Thymus (tissue), 11 donors: Measurements from ENCODE around the gene PROCA1. TPM values are rescaled to one million over a fixed set of nuclear protein-coding genes. Genes with fewer than 3 reads are reported as not detected.

Experiments used
- DNase-seq, 9 donors: peaks; one replicate each; pipeline ENCODE4 v3.0.0-alpha.2; 2013; ENCODE audit warnings: low spot score in 9 of 9, low read depth in 6 of 9, missing footprints in 1 of 9
- H3K27ac ChIP-seq, 2 donors: one replicate each; pipeline ENCODE4 v1.5.1; 2013; ENCODE audit warnings: control low read depth in 1 of 2, low read depth in 1 of 2, low read length in 1 of 2, mild to moderate bottlenecking in 1 of 2, moderate library complexity in 1 of 2
- H3K27me3 ChIP-seq, 2 donors: one replicate each; pipeline ENCODE4 v1.5.1; 2013; ENCODE audit warnings: low read length in 1 of 2; ENCODE audit not compliant: control insufficient read depth in 2 of 2, insufficient read depth in 1 of 2
- H3K36me3 ChIP-seq, 2 donors: one replicate each; pipeline ENCODE4 v1.5.1; 2013; ENCODE audit warnings: low read length in 1 of 2, mild to moderate bottlenecking in 1 of 2, moderate library complexity in 1 of 2; ENCODE audit not compliant: control insufficient read depth in 2 of 2, insufficient read depth in 2 of 2
- H3K4me1 ChIP-seq, 2 donors: one replicate each; pipeline ENCODE4 v1.5.1; 2013; ENCODE audit warnings: low read length in 2 of 2; ENCODE audit not compliant: control insufficient read depth in 2 of 2, insufficient read depth in 2 of 2
- H3K4me3 ChIP-seq, 2 donors: one replicate each; pipeline ENCODE4 v1.5.1; 2013; ENCODE audit warnings: low read length in 2 of 2, control low read depth in 1 of 2, mild to moderate bottlenecking in 1 of 2
- H3K9me3 ChIP-seq, 2 donors: one replicate each; pipeline ENCODE4 v1.5.1; 2013; ENCODE audit warnings: low read length in 1 of 2, mild to moderate bottlenecking in 1 of 2; ENCODE audit not compliant: control insufficient read depth in 2 of 2, insufficient read depth in 1 of 2
- WGBS: extraction: QIAGEN DNeasy Blood & Tissue Kit; methylation state at CpG from one replicate; pipeline ENCODE4 v1.1.7; 2013; 5-methylcytosine and 5-hydroxymethylcytosine counted together
- polyA plus RNA-seq: library from polyadenylated mRNA; stranded (reverse); fragments of 200-250 nt; gene quantifications from one replicate; pipeline ENCODE4 v1.2.3, GENCODE V29; 2013
- total RNA-seq: library from RNA; stranded (reverse); fragments of 120-200 nt; gene quantifications from one replicate; pipeline ENCODE4 v1.2.4, GENCODE V29; 2013
- donor health status: healthy.

The PROCA1 gene
- total and polyA plus RNA-seq, 2 donors, result 1.0 to 11.3 TPM

DNA sequence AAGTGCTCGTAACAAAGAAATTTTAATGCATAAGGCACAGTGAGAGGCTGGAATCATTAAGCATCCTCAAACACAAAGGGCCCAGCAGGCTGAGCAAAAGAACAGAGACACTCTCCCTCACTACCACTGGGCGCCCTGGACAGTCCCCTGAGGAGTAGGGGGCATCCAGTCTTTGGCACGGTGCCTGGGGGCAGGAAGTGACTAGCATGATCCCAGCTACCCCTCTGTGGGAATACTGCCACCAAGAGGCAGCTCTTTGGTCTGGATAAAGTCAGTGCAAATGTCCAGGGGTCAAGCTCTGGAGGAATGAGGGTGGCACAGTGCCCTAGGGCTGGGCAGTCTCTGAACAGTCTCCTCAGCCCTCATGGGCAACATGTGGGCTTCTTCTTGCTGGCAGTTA lies 2.6 kb upstream of the PROCA1 start:
- Histone ChIP-seq H3K27me3 (peaks cover 31 to 61% of the 10 kb centered on the region in 2 donors), H3K4me1 (peaks cover 16 to 49% of the 10 kb centered on the region in 2 donors)
- 97% methylated on average over 3 of the region's 3 CpGs for whole genome bisulfite sequencing

DNA sequence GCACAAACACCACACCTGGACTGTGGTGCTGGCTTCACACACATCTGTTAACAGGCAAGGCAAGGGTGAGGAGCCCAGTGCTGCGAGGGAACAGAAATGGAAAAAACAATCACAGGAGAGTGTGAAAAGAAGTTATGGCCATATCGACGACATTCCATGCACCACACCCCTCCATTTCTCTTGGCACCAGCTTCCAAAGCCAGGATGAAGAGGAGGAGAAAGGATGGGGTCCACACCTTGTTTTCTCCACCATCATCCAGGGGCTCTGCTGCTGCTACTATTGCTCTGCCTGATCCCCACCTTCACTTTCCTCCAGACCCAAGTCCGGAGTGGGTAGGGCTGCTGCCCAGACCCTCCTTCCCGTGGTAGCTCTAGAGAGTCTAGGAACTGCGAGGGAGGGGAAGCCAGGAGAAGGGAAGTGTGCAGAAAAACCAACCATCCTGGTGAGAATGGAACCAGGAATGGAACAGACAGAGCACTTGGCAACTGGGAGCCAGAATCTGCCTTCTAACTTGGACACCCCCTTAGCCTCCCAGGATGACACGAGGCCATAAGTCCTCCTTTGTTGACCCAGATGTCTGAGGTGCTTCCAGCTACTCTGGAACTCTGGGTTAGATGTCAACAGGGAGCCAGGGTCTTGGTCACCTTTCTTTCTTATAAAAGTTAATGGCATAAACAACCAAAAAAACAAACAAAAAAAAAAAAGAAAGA lies 1.2 kb upstream of the PROCA1 start:
- H3K27me3 ChIP-seq, result peaks cover 23 to 46% of the 10 kb centered on the region in 2 donors
- 94% methylated on average over 7 of the region's 7 CpGs for WGBS
- peaks cover 13 to 35% of the 10 kb centered on the region in 2 donors for H3K4me1 ChIP-seq
- H3K4me3 ChIP-seq, result no peak overlapping the region
- H3K9me3 ChIP-seq, result no peaks in the 10 kb centered on the region
- H3K27ac ChIP-seq, result peak overlapping the region in 1 of 2 donors; percentile 88
- H3K36me3 ChIP-seq, result no peaks in the 10 kb centered on the region
- no peak for DNase-seq

More for the DNA sequence above, 2.6 kb upstream of the PROCA1 start:
- H3K4me3 ChIP-seq, result no peak overlapping the region
- H3K36me3 ChIP-seq, result no peaks in the 10 kb centered on the region
- DNase-seq, result no peak
- H3K9me3 ChIP-seq, result no peaks in the 10 kb centered on the region
- H3K27ac ChIP-seq, result no peak overlapping the region

DNA sequence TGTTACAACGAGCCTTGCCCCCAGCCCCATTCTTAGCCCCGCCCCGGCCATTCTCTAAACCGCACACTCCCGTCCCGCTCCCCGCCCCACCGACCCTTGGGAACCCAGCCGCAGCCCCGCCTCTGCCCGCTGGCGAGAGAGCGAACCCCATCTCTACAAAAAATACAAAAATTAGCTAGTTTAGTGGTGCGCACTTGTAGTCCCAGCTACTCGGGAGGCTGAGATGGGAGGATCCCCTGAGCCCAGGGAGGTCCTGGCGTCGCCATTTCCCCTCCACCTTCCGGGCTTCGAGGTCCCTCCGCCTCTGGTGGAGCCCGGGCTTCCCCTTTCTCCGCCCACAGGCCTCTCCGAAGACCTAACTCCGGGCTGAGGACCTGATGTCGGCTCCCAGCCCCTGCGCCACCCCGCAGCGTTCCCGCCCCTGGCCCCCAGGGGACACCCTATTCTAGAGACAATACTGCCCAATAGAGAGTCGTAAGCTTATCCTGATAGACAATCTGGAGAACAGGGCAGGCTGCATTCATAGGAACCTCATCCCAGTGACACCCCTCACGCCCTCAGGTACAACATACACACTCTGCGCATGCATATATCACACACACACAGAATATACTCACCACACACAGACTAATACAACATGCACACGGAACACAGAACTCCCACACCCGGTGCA lies 480 bp upstream of the PROCA1 start:
- peaks cover 8 to 30% of the 10 kb centered on the region in 2 donors for H3K4me1 ChIP-seq
- 12% methylated on average over 34 of the region's 34 CpGs for WGBS
- H3K36me3 ChIP-seq, result no peaks in the 10 kb centered on the region
- peak overlapping the region; percentile 44 to 88 for H3K27ac ChIP-seq
- peak overlapping the region; percentile 53 to 68 for H3K4me3 ChIP-seq
- DNase-seq, result peak in 3 of 9 donors; percentile 49 to 70 (median 60)
- no peaks in the 10 kb centered on the region for H3K9me3 ChIP-seq
- peaks cover 16 to 40% of the 10 kb centered on the region in 2 donors for H3K27me3 ChIP-seq

GRCh38 chr17:28710861-28711722 lies 596 bp downstream of the PROCA1 start:
- peak overlapping the region; percentile 53 to 88 for H3K27ac ChIP-seq
- under 1% methylated on average over 74 of the region's 74 CpGs for WGBS
- no peaks in the 10 kb centered on the region for H3K9me3 ChIP-seq
- DNase-seq, result peak in 7 of 9 donors; percentile 54 to 90 (median 84)
- H3K4me3 ChIP-seq, result peak overlapping the region; percentile 53 to 68
- H3K4me1 ChIP-seq, result peaks cover 6 to 28% of the 10 kb centered on the region in 2 donors
- H3K27me3 ChIP-seq, result peaks cover 6 to 29% of the 10 kb centered on the region in 2 donors
- H3K36me3 ChIP-seq, result peaks cover 0 to 1% of the 10 kb centered on the region in 2 donors

- H3K27me3 ChIP-seq, result peaks cover 0 to 3% of the 10 kb centered on the region in 2 donors
- no peak for DNase-seq
- H3K36me3 ChIP-seq, result peaks cover 21 to 33% of the 10 kb centered on the region in 2 donors
- H3K27ac ChIP-seq, result no peak overlapping the region
- H3K4me1 ChIP-seq, result peaks cover 6 to 21% of the 10 kb centered on the region in 2 donors
- 97% methylated on average over 2 of the region's 2 CpGs for WGBS
- H3K9me3 ChIP-seq, result no peaks in the 10 kb centered on the region
- no peak overlapping the region for H3K4me3 ChIP-seq
Measured at GRCh38 chr17:28707339-28707720, 4.4 kb downstream of the PROCA1 start.

GRCh38 chr17:28706471-28707338 lies 5.0 kb downstream of the PROCA1 start:
- Histone ChIP-seq H3K4me1 (peaks cover 4 to 15% of the 10 kb centered on the region in 2 donors), H3K27me3 (no peaks in the 10 kb centered on the region), H3K4me3 (no peak overlapping the region), H3K36me3 (peaks cover 27 to 39% of the 10 kb centered on the region in 2 donors), H3K9me3 (no peaks in the 10 kb centered on the region), H3K27ac (no peak overlapping the region)
- no peak for DNase-seq
- 92% methylated on average over 7 of the region's 7 CpGs for WGBS

DNA sequence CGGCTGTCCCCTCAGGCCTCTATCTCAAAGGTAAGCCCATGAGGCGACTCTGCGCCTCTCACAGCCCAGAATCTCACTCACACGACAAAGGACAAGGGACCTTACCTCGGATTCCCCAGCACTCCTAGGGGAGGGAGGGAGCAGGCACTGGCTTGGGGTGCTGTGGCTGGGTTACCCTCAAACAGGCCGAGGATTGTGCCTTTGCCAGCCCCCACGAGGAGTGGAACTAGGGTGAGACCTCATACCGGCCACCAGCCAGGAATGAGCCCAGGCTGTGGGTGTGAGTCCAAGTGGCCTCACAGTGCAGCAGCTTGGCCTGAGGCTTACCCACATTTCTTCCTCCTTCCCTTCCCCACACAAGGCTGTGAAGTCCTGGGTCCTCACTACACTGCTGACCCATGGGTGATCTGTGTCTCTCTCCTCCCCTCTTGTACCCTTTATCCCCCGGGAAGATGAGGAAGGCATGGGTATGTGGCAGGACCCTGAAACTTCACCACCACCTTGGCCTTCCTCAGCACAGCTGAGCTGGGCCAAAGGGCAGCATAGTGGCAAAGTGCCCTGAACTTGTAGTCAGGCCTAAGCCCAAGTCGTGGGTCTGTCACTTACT lies 5.9 kb downstream of the PROCA1 start:
- no peak overlapping the region for H3K4me3 ChIP-seq
- no peaks in the 10 kb centered on the region for H3K9me3 ChIP-seq
- DNase-seq, result no peak
- 95% methylated on average over 10 of the region's 10 CpGs for WGBS
- H3K27me3 ChIP-seq, result no peaks in the 10 kb centered on the region
- H3K4me1 ChIP-seq, result peaks cover 4 to 10% of the 10 kb centered on the region in 2 donors
- H3K27ac ChIP-seq, result no peak overlapping the region
- H3K36me3 ChIP-seq, result peaks cover 36 to 48% of the 10 kb centered on the region in 2 donors

- H3K4me1 ChIP-seq, result peaks cover 0 to 3% of the 10 kb centered on the region in 2 donors
- H3K4me3 ChIP-seq, result no peak overlapping the region
- DNase-seq, result no peak
- no peaks in the 10 kb centered on the region for H3K9me3 ChIP-seq
- H3K27me3 ChIP-seq, result no peaks in the 10 kb centered on the region
- no peak overlapping the region for H3K27ac ChIP-seq
- WGBS, result 96% methylated on average over 5 of the region's 5 CpGs
- H3K36me3 ChIP-seq, result peaks cover 42 to 54% of the 10 kb centered on the region in 2 donors
Measured at GRCh38 chr17:28705074-28705659, 6.5 kb downstream of the PROCA1 start.
